A549 (cell line): Measurements from ENCODE around the gene FOXO6.

Experiments used
- CHD2 ChIP-seq: fragments of 150-350 bp; IDR thresholded peaks from 2 replicates; pipeline ENCODE4 v1.6.1; 2014; ENCODE audit warnings: low read length; ENCODE audit not compliant: partially characterized antibody
- CTCF ChIP-seq: fragments of >200 bp; sonication (Bioruptor Twin); formaldehyde crosslinking; IDR thresholded peaks from 3 replicates; pipeline ENCODE4 v1.5.1; 2016
- EHMT2 ChIP-seq: fragments of 200-600 bp; sonication (generic); IDR thresholded peaks from 2 replicates; pipeline ENCODE4 v1.6.1; 2016; ENCODE audit warnings: antibody characterized with exemption, low read depth, mild to moderate bottlenecking, moderate library complexity
- ESRRA ChIP-seq: fragments of 150-350 bp; IDR thresholded peaks from 2 replicates; pipeline ENCODE4 v1.6.1; 2014; ENCODE audit warnings: mild to moderate bottlenecking, low read length, borderline replicate concordance
- HDAC2 ChIP-seq: fragments of 200-600 bp; sonication (generic); IDR thresholded peaks from 2 replicates; pipeline ENCODE4 v1.6.1; 2016
- JUN ChIP-seq, 2 experiments: fragments of >200 bp; sonication (Bioruptor Twin); formaldehyde crosslinking; IDR thresholded peaks; 2 replicates in 1 of 2; 3 replicates in 1 of 2; pipeline ENCODE4 v1.6.1; 2016 to 2017
- MAX ChIP-seq: IDR thresholded peaks from 2 replicates; pipeline ENCODE4 v1.6.1; 2012
- MYC ChIP-seq: IDR thresholded peaks from 2 replicates; pipeline ENCODE4 v1.6.1; 2012; ENCODE audit warnings: mild to moderate bottlenecking, inconsistent platforms, low read length, improper control_type of control experiment, borderline replicate concordance
- NR3C1 ChIP-seq: fragments of >200 bp; sonication (Bioruptor Twin); formaldehyde crosslinking; IDR thresholded peaks from 3 replicates; pipeline ENCODE4 v1.6.1; 2017
- RAD21 ChIP-seq, 2 experiments: fragments of >200 bp in 1 of 2; sonication (Bioruptor Twin) in 1 of 2; formaldehyde crosslinking in 1 of 2; IDR thresholded peaks in 1 of 2; conservative IDR thresholded peaks in 1 of 2; 2 replicates in 1 of 2; 3 replicates in 1 of 2; pipeline ENCODE4 v1.6.1; 2012 to 2018; ENCODE audit warnings: inconsistent platforms in 1 of 2
- RFX5 ChIP-seq: fragments of 450-650 bp; IDR thresholded peaks from 2 replicates; pipeline ENCODE4 v1.7.1; 2014; ENCODE audit warnings: antibody characterized with exemption, mild to moderate bottlenecking, moderate library complexity

- TF ChIP-seq HDAC2 (no peak), MYC (no peak), CTCF (no peak), ESRRA (no peak), EHMT2 (no peak), MAX (no peak), NR3C1 (no peak), RAD21 (conservative IDR thresholded peaks at IDR 0.05 in 1 of 2, IDR thresholded peaks at IDR 0.05 in 1 of 2) (no peak), RFX5 (no peak), CHD2 (no peak), JUN (IDR thresholded peaks at IDR 0.05) (no peak)
Measured at GRCh38 chr1:41341365-41341683, 19.9 kb upstream of the FOXO6 start.
